Endothelial cell (in vitro differentiated cells): ENCODE results near the gene FAM193B. TPM values are rescaled to one million over a fixed set of nuclear protein-coding genes. Genes with fewer than 3 reads are reported as not detected.

Experiments
- DNase-seq: peaks from one replicate; pipeline ENCODE4 v3.0.0; 2021; ENCODE audit warnings: low spot score
- H3K27ac Mint-ChIP-seq: one replicate; pipeline ENCODE4 v1.8.0; 2021; ENCODE audit warnings: mixed read lengths, inconsistent platforms; ENCODE audit not compliant: unreplicated experiment
- H3K27me3 Mint-ChIP-seq: one replicate; pipeline ENCODE4 v1.8.0; 2021; ENCODE audit warnings: mild to moderate bottlenecking, moderate library complexity, mixed read lengths, inconsistent platforms; ENCODE audit not compliant: unreplicated experiment
- H3K36me3 Mint-ChIP-seq: one replicate; pipeline ENCODE4 v1.8.0; 2021; ENCODE audit warnings: mild to moderate bottlenecking, low read depth, mixed read lengths, inconsistent platforms; ENCODE audit not compliant: unreplicated experiment
- H3K4me1 Mint-ChIP-seq: one replicate; pipeline ENCODE4 v1.8.0; 2021; ENCODE audit warnings: mild to moderate bottlenecking, mixed read lengths, inconsistent platforms; ENCODE audit not compliant: unreplicated experiment
- H3K4me3 Mint-ChIP-seq: one replicate; pipeline ENCODE4 v1.8.0; 2021; ENCODE audit warnings: mild to moderate bottlenecking, mixed read lengths, inconsistent platforms; ENCODE audit not compliant: unreplicated experiment
- H3K9me3 Mint-ChIP-seq: one replicate; pipeline ENCODE4 v1.8.0; 2021; ENCODE audit warnings: mixed read lengths, inconsistent platforms; ENCODE audit not compliant: unreplicated experiment
- total RNA-seq: library from RNA; stranded (reverse); fragmentation: NEBNext Ultra II Directional; extraction: Animal tissue kit (Norgen Biotek cat#: 25700); gene quantifications from one replicate; pipeline ENCODE4 v1.2.1, GENCODE V29; 2021; ENCODE audit not compliant: unreplicated experiment
- TF ChIP-seq, protein P1 (sequence below): fragments of 200-600 bp; sonication (generic); IDR thresholded peaks from one replicate; pipeline ENCODE4 v1.5.0; 2021; ENCODE audit warnings: antibody characterized with exemption; ENCODE audit not compliant: unreplicated experiment

FAM193B gene
- total RNA-seq, 1 donor from 2014 or later, result 97.6 TPM

DNA sequence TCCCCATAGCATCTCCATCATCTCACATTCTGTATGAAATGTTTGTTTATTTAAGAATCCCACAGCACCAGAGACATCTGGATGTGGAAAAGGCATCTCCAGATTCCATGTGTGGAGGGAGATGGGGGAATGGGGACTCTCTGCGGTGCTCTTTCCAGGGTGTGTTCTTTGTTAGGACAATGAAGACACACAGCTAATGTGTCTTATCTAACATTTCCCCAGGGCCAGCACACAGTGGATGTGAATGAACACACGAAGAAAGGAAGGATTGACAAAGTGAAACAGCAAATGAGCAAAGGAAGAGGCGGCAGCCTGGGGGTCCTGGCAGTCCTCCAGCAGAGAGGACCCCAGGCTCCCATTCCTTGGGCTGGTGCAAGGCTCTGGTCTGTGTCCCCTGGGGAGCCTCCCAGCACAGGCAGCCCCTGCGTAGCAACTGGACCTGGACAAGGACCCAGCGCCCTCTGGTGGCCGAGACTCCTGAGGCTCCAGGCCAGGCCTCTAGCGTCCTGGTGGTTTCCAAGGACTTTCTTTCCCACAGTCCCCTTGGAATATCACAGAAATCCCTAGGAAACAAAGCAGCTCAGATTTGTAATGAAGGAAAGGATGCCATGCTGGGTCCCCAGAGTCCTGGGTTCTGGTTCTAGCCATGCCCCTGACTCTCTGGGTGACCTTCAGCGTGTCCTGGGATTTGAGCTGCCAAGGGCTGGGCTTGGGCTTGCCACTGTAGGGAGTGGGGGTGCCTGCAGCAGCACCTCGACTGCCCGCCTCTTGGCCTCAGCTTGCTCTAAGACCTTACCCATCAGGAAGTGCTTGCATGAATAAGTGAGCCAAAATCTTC is 53.5 kb downstream of the FAM193B start:
- DNase-seq, result peak; percentile 96
- no peak overlapping the region for H3K4me3 Mint-ChIP-seq

DNA sequence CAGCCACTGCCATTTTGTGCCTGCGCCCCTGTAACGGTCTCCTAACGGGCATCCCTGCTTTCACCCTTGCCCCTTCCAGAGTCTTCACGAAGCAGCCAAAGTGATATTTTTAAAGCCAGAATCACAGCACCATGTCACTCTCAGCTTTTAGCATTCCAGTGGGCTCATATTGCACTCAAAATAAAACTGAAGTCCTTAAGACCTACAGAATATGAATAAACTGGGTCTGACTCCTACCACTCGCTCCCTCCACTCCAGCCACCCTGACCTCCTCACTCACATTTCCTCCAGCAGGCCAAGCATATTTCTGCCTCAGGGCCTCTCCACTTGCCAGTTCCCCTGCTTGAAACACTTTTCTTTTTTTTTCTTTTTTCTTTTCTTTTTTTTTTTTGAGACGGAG is 54.5 kb downstream of the FAM193B start:
- Mint-ChIP-seq H3K36me3 (peaks cover 14% of the 10 kb centered on the region), H3K27me3 (peaks cover 10% of the 10 kb centered on the region), H3K9me3 (no peaks in the 10 kb centered on the region), H3K4me3 (peak overlapping the region; percentile 27), H3K27ac (no peak overlapping the region), H3K4me1 (peaks cover 29% of the 10 kb centered on the region)
- no peak for DNase-seq
- TF ChIP-seq, protein P1, sequence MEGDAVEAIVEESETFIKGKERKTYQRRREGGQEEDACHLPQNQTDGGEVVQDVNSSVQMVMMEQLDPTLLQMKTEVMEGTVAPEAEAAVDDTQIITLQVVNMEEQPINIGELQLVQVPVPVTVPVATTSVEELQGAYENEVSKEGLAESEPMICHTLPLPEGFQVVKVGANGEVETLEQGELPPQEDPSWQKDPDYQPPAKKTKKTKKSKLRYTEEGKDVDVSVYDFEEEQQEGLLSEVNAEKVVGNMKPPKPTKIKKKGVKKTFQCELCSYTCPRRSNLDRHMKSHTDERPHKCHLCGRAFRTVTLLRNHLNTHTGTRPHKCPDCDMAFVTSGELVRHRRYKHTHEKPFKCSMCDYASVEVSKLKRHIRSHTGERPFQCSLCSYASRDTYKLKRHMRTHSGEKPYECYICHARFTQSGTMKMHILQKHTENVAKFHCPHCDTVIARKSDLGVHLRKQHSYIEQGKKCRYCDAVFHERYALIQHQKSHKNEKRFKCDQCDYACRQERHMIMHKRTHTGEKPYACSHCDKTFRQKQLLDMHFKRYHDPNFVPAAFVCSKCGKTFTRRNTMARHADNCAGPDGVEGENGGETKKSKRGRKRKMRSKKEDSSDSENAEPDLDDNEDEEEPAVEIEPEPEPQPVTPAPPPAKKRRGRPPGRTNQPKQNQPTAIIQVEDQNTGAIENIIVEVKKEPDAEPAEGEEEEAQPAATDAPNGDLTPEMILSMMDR, result no peak

More for the DNA sequence above, 53.5 kb downstream of the FAM193B start:
- TF ChIP-seq, protein P1, result peak; percentile 78
- Mint-ChIP-seq H3K36me3 (peaks cover 17% of the 10 kb centered on the region), H3K9me3 (no peaks in the 10 kb centered on the region), H3K27ac (no peak overlapping the region), H3K27me3 (peaks cover 10% of the 10 kb centered on the region), H3K4me1 (peaks cover 26% of the 10 kb centered on the region)

DNA sequence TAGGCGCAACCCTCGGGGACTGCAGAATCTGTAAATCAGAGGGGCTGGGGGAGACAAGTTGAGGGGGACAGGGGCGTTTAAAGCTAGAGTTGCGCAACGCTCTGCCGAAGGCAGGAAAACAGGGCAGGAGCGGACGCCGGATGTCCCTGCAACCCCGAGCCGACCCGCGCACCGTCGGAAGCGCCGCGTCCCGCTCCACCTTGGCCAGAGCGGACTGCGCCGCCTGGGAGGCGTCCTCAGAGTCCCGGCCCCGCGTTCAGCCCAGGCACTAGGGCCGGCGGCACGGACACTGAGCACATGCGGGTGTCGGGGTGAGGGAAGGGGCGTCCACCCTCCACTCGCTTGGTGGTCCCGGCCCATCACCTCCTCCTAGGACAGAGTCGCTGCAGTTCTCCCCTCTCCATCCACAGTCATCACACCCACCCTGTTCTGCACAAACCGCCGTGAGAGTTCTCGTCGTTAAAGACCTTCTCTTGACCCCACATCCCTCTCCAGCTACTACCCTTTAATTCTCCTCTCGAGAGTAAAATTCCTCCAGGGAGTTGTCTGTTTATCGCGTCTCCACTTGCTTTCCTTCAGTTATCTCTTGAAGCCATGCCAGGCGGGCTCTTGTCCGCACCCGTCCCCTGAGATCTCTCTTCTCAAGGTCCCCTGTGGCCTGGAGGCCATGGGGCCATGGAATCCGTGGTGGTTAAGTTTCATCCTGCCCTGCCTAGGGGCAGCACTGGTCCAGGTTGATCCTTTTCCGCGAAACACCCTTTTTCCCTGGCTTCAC is 56.2 kb downstream of the FAM193B start:
- DNase-seq, result peak; percentile 68
- Mint-ChIP-seq H3K27me3 (peaks cover 10% of the 10 kb centered on the region), H3K4me1 (peaks cover 36% of the 10 kb centered on the region), H3K9me3 (no peaks in the 10 kb centered on the region), H3K27ac (peak overlapping the region; percentile 87), H3K36me3 (peaks cover 14% of the 10 kb centered on the region), H3K4me3 (peak overlapping the region; percentile 89)
- TF ChIP-seq, protein P1, result no peak

DNA sequence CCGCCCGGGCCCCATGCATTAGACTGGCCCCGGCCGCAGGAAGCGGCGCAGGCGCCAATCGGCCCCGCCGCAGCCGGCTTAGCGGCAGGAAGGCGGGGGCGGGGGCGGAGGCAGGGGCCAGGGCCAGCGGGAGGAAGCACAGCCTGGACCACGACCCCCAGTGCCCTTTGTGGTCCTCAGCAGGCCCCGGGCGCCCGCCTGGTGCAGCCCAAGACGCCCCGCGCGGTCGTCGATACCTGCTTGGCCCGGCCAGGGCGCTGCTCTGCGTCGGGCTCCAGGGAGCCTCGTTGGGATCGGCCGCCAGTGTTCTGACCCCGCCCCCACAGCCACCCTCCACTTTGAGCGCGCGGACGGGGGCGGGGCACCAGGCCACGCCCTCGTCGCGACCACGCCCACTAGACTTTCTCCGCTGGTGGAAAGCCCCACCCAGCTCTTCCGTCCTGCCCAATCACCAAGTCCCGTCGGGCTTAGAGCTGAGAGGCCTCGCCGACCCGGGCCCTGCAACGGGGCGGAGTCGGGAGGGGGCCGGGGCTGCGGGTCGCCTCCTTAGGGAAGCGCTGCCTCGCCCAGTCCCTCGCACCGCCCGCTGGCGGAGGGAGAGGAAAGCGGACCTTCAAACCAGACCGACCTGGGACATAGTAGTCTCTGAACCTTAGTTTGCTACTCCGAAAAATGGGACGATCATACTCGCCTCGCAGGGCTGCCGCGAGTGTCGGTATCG is 56.9 kb downstream of the FAM193B start, which contains the start of gene PDLIM7:
Gene PDLIM7 (minus strand): TSS at position 313 of the 721 bp plus-strand sequence. CDS start 1,092 bp downstream, outside the sequence.
- peaks cover 11% of the 10 kb centered on the region for H3K27me3 Mint-ChIP-seq
- H3K27ac Mint-ChIP-seq, result peak within 1 kb of the TSS; percentile 87
- TF ChIP-seq, protein P1, result peak; percentile 33
- peaks cover 15% of the 10 kb centered on the region for H3K36me3 Mint-ChIP-seq
- peak within 1 kb of the TSS; percentile 89 for H3K4me3 Mint-ChIP-seq
- H3K9me3 Mint-ChIP-seq, result no peaks in the 10 kb centered on the region
- peak; percentile 98 for DNase-seq
- peaks cover 39% of the 10 kb centered on the region for H3K4me1 Mint-ChIP-seq
